ENCODE results near the gene DIP2B. TPM values are rescaled to one million over a fixed set of nuclear protein-coding genes. Genes with fewer than 3 reads are reported as not detected.
"Not testable (repeated sequence)": the region's sequence is repeated elsewhere in the genome, so short reads cannot be mapped to it uniquely, and the experiment has no call there.

Gene DIP2B
- 17.7 and 22.1 TPM in 2 replicates for total RNA-seq (2012; rRNA removed)

GRCh38 chr12:50504798-50505674, at the start of gene DIP2B:
TSS of gene DIP2B (plus strand) at chr12:50504985. CDS start at chr12:50505141, 156 bp downstream.
- Histone ChIP-seq H3K4me3 (ENCODE audit: low read length) (peak within 1 kb of the TSS; percentile 90), H3K9me3 (replicated peaks; ENCODE audit: low read length) (no peaks in the 10 kb centered on the region), H3K4me2 (ENCODE audit: low read length) (peak within 1 kb of the TSS; percentile 84), H3K27me3 (ENCODE audit: control insufficient read depth, insufficient read depth, low read length) (no peaks in the 10 kb centered on the region), H3K9ac (ENCODE audit: low read depth, low read length) (peak within 1 kb of the TSS; percentile 92), H3K4me1 (ENCODE audit: control insufficient read depth, insufficient read depth, low read length) (peaks cover 14% of the 10 kb centered on the region), H3K36me3 (ENCODE audit: insufficient read depth, low read length) (no peaks in the 10 kb centered on the region)

DNA sequence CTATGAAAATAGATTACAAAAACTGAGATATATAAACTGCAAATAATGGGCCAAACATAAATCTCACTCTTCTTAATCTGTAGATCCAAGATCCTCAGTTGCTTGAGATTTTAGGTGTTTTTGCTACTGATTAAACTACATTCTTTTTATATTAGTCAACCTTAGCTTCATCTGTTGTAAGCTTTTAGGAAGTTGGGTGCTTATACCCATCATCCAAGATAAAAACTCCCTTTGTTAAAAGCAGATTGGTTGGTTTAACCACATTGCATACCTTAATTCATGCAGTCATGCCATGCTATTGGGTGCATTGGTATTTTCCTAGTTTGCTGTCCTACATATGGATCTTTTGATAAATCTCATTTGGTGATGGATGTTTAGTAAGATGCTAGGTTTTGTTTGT, 46.2 kb upstream of the DIP2B start:
- no peaks in the 10 kb centered on the region for H3K9me3 ChIP-seq (replicated peaks; ENCODE audit: low read length)
- H3K27me3 ChIP-seq (ENCODE audit: control insufficient read depth, insufficient read depth, low read length): no peaks in the 10 kb centered on the region
- H3K9ac ChIP-seq (ENCODE audit: low read depth, low read length): no peak overlapping the region
- no peak overlapping the region for H3K4me2 ChIP-seq (ENCODE audit: low read length)
- peaks cover 47% of the 10 kb centered on the region for H3K36me3 ChIP-seq (ENCODE audit: insufficient read depth, low read length)
- H3K4me3 ChIP-seq (ENCODE audit: low read length): no peak overlapping the region
- H3K4me1 ChIP-seq (ENCODE audit: control insufficient read depth, insufficient read depth, low read length): peaks cover 12% of the 10 kb centered on the region

DNA sequence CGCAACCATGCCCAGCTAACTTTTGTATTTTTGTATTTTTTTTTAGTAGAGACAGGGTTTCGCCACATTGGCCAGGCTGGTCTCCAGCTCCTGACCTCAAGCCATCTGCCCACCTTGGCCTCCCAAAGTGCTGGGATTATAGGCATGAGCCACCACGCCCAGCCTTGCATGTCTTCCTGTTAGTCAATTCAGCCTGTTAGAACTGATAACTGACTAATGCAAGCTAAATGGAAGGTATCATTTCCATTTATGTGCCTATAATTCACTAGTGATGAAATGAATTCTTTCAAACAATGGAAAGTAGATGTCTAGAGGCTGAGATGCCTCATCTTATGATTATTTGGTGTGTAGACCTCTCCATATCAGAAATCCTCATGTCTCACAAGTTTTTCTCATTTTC, 37.3 kb upstream of the DIP2B start:
- Histone ChIP-seq H3K4me3 (ENCODE audit: low read length) (no peak overlapping the region), H3K4me2 (ENCODE audit: low read length) (no peak overlapping the region), H3K4me1 (ENCODE audit: control insufficient read depth, insufficient read depth, low read length) (no peaks in the 10 kb centered on the region), H3K27me3 (ENCODE audit: control insufficient read depth, insufficient read depth, low read length) (no peaks in the 10 kb centered on the region), H3K9me3 (replicated peaks; ENCODE audit: low read length) (peaks cover 2% of the 10 kb centered on the region), H3K9ac (ENCODE audit: low read depth, low read length) (no peak overlapping the region), H3K36me3 (ENCODE audit: insufficient read depth, low read length) (peaks cover 71% of the 10 kb centered on the region)

GRCh38 chr12:50477241-50477832, 27.4 kb upstream of the DIP2B start:
- no peaks in the 10 kb centered on the region for H3K9me3 ChIP-seq (replicated peaks; ENCODE audit: low read length)
- no peak overlapping the region for H3K4me3 ChIP-seq (ENCODE audit: low read length)
- H3K27me3 ChIP-seq (ENCODE audit: control insufficient read depth, insufficient read depth, low read length): no peaks in the 10 kb centered on the region
- no peak overlapping the region for H3K4me2 ChIP-seq (ENCODE audit: low read length)
- no peak overlapping the region for H3K9ac ChIP-seq (ENCODE audit: low read depth, low read length)
- peaks cover 39% of the 10 kb centered on the region for H3K36me3 ChIP-seq (ENCODE audit: insufficient read depth, low read length)
- H3K4me1 ChIP-seq (ENCODE audit: control insufficient read depth, insufficient read depth, low read length): no peaks in the 10 kb centered on the region

GRCh38 chr12:50482571-50482970, 22.2 kb upstream of the DIP2B start:
- H3K36me3 ChIP-seq (ENCODE audit: insufficient read depth, low read length): peaks cover 3% of the 10 kb centered on the region
- no peak overlapping the region for H3K9ac ChIP-seq (ENCODE audit: low read depth, low read length)
- no peaks in the 10 kb centered on the region for H3K27me3 ChIP-seq (ENCODE audit: control insufficient read depth, insufficient read depth, low read length)
- no peaks in the 10 kb centered on the region for H3K9me3 ChIP-seq (replicated peaks; ENCODE audit: low read length)
- no peaks in the 10 kb centered on the region for H3K4me1 ChIP-seq (ENCODE audit: control insufficient read depth, insufficient read depth, low read length)
- no peak overlapping the region for H3K4me3 ChIP-seq (ENCODE audit: low read length)
- H3K4me2 ChIP-seq (ENCODE audit: low read length): no peak overlapping the region

- Histone ChIP-seq H3K9me3 (replicated peaks; ENCODE audit: low read length) (no peaks in the 10 kb centered on the region), H3K9ac (ENCODE audit: low read depth, low read length) (no peak overlapping the region), H3K4me2 (ENCODE audit: low read length) (no peak overlapping the region), H3K36me3 (ENCODE audit: insufficient read depth, low read length) (no peaks in the 10 kb centered on the region), H3K27me3 (ENCODE audit: control insufficient read depth, insufficient read depth, low read length) (no peaks in the 10 kb centered on the region), H3K4me3 (ENCODE audit: low read length) (no peak overlapping the region), H3K4me1 (ENCODE audit: control insufficient read depth, insufficient read depth, low read length) (no peaks in the 10 kb centered on the region)
Observed at GRCh38 chr12:50483488-50483887, 21.3 kb upstream of the DIP2B start.

- Histone ChIP-seq H3K4me3 (ENCODE audit: low read length) (no peak overlapping the region), H3K4me1 (ENCODE audit: control insufficient read depth, insufficient read depth, low read length) (no peaks in the 10 kb centered on the region), H3K36me3 (ENCODE audit: insufficient read depth, low read length) (no peaks in the 10 kb centered on the region), H3K4me2 (ENCODE audit: low read length) (no peak overlapping the region), H3K27me3 (ENCODE audit: control insufficient read depth, insufficient read depth, low read length) (no peaks in the 10 kb centered on the region), H3K9me3 (replicated peaks; ENCODE audit: low read length) (no peaks in the 10 kb centered on the region), H3K9ac (ENCODE audit: low read depth, low read length) (no peak overlapping the region)
Observed at GRCh38 chr12:50488801-50489200, 16.0 kb upstream of the DIP2B start.

DNA sequence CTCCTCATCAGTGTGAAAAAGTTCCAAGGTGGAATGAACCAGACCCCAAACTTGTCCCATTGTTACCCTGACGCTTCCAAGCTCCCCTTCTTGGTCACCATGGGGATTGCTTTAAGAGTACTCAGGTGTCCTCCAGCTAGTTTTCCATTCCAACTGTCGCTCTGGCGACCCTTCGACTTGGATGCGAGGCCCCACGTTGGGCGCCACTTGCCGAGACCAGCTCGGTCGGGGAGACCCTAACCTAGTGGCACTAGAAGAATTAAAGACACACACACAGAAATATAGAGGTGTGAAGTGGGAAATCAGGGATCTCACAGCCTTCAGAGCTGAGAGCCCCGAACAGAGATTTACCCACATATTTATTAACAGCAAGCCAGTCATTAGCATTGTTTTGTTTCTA, 6.7 kb upstream of the DIP2B start:
- H3K9me3 ChIP-seq (replicated peaks; ENCODE audit: low read length); H3K27me3 ChIP-seq (ENCODE audit: control insufficient read depth, insufficient read depth, low read length); H3K4me1 ChIP-seq (ENCODE audit: control insufficient read depth, insufficient read depth, low read length); H3K36me3 ChIP-seq (ENCODE audit: insufficient read depth, low read length); H3K4me3 ChIP-seq (ENCODE audit: low read length); H3K9ac ChIP-seq (ENCODE audit: low read depth, low read length); H3K4me2 ChIP-seq (ENCODE audit: low read length): not testable (repeated sequence)

GRCh38 chr12:50505675-50506530, 1.1 kb downstream of the DIP2B start:
- no peaks in the 10 kb centered on the region for H3K9me3 ChIP-seq (replicated peaks; ENCODE audit: low read length)
- peak overlapping the region; percentile 90 for H3K4me3 ChIP-seq (ENCODE audit: low read length)
- H3K9ac ChIP-seq (ENCODE audit: low read depth, low read length): peak overlapping the region; percentile 92
- peaks cover 14% of the 10 kb centered on the region for H3K4me1 ChIP-seq (ENCODE audit: control insufficient read depth, insufficient read depth, low read length)
- H3K36me3 ChIP-seq (ENCODE audit: insufficient read depth, low read length): no peaks in the 10 kb centered on the region
- H3K27me3 ChIP-seq (ENCODE audit: control insufficient read depth, insufficient read depth, low read length): no peaks in the 10 kb centered on the region
- H3K4me2 ChIP-seq (ENCODE audit: low read length): peak overlapping the region; percentile 84

- H3K9ac ChIP-seq (ENCODE audit: low read depth, low read length): peak overlapping the region; percentile 92
- no peaks in the 10 kb centered on the region for H3K9me3 ChIP-seq (replicated peaks; ENCODE audit: low read length)
- peaks cover 14% of the 10 kb centered on the region for H3K4me1 ChIP-seq (ENCODE audit: control insufficient read depth, insufficient read depth, low read length)
- H3K36me3 ChIP-seq (ENCODE audit: insufficient read depth, low read length): no peaks in the 10 kb centered on the region
- H3K4me2 ChIP-seq (ENCODE audit: low read length): peak overlapping the region; percentile 84
- no peak overlapping the region for H3K4me3 ChIP-seq (ENCODE audit: low read length)
- H3K27me3 ChIP-seq (ENCODE audit: control insufficient read depth, insufficient read depth, low read length): no peaks in the 10 kb centered on the region
Observed at GRCh38 chr12:50506753-50507473, 2.1 kb downstream of the DIP2B start.

DNA sequence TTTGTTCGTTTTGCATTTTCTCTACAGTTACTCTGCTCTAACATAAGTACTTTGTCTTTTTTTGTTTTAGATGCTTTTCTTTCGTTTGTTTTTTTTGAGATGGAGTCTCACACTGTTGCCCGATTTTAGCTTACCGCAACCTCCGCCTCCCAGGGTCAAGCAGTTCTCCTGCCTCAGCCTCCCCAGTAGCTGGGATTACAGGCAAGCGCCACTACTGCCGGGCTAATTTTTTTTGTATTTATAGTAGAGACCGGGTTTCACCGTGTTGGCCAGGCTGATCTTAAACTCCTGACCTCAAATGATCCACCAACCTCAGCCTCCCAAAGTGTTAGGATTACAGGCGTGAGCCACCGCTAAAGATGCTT, 2.7 kb downstream of the DIP2B start:
- no peaks in the 10 kb centered on the region for H3K36me3 ChIP-seq (ENCODE audit: insufficient read depth, low read length)
- H3K27me3 ChIP-seq (ENCODE audit: control insufficient read depth, insufficient read depth, low read length): no peaks in the 10 kb centered on the region
- H3K4me3 ChIP-seq (ENCODE audit: low read length): no peak overlapping the region
- H3K4me1 ChIP-seq (ENCODE audit: control insufficient read depth, insufficient read depth, low read length): peaks cover 14% of the 10 kb centered on the region
- no peak overlapping the region for H3K4me2 ChIP-seq (ENCODE audit: low read length)
- no peaks in the 10 kb centered on the region for H3K9me3 ChIP-seq (replicated peaks; ENCODE audit: low read length)
- no peak overlapping the region for H3K9ac ChIP-seq (ENCODE audit: low read depth, low read length)

All from skeletal muscle satellite cell (primary cell).